GM20000 (cell line): ENCODE measurements around the gene FRMD4B.

Experiments used
- DNase-seq: peaks from one replicate; pipeline ENCODE4 v3.0.0; 2012; ENCODE audit warnings: low spot score
- CTCF ChIP-seq: IDR thresholded peaks from 2 replicates; pipeline ENCODE4 v1.5.1; 2012; ENCODE audit warnings: mild to moderate bottlenecking, control low read depth; ENCODE audit errors: extremely low read depth, missing control alignments

FRMD4B gene

DNA sequence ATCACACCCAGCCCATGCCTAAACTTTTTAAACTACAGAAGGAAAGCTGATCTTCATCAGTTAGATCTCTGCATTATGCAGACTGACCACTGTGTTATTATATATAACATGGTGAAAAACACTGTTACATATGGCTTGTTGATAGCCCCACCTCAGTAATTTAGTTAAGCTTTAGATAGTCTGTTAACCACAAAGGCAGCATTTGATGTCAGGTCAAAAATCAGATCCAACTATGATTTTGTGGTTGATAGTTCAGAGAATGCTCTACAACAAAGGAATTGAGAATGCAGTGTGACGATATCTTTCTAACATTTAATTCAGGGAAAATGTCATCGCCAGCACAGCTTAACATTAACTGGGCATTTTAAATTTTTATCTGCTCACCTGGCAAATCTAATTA is 225.8 kb downstream of the FRMD4B start:
- no peak for DNase-seq
- no peak for TF ChIP-seq CTCF

DNA sequence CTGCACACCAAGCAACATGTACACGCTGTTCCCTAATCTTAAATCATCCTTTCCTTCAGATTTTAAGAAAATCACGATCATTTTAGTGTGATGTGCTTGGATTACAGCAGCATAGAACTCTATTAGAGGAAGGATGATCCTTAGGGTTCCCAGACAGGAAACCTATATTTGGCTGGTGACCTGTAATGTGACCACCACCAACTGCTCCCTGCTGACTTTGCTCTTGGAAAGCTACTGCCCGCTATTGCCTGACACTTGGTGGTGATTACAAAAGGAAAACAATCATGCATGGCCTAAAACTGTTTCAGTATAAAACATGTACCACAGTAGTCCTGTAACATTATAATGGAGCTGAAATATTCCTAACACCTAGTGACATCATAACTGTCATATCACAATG is 236.3 kb downstream of the FRMD4B start:
- DNase-seq, result no peak
- TF ChIP-seq CTCF, result no peak

DNA sequence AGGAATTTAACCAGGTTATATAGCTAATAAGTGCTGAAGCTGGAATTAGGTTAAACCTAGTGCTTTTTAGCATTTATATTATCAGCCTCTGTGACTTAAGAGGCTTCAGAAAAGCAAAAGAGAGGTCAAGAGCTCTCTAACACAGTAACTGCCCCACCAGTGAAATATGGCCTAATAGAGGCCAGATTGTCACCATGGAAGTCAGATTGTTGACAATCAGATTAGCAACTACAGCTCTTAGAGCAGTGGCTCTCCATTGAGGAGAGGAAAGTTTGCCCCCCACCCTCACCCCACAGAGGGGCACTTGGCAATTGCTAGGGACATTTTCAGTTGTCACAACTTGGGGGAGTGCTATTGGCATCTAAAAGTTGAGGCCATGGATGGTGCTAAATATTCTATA is 240.2 kb downstream of the FRMD4B start:
- no peak for DNase-seq

DNA sequence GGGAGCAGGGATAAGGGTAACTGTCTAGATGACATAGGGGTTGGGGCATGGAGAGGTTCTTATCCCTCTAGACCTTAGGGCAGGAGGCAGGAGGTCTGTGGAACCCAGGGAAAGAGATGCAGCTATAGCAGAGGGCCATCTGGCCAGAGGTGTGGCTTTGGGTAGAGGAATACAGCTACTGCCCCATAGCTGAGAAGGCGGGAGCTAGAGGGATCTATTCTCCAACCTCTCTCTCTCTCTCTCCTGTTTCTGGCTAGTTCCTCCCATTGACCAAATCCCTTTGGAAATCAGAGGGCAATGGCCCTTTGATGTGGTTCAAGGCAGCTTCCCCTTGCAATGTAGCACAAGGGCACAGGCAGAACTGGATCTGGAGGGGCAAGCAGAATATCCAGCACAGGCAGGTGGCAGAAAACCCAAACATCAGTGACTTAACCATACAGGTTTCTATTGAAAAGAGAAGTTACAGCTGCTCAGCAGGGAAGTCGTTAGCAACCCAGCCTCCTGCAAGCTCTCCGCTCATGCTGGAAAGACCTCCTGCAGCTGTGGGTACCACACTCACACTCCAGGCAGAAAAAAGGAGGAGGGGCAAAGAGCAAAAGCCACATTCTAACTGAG is 241.2 kb downstream of the FRMD4B start:
- no peak for DNase-seq
- TF ChIP-seq CTCF, result no peak

More for the DNA sequence above, 240.2 kb downstream of the FRMD4B start:
- TF ChIP-seq CTCF, result no peak

GRCh38 chr3:69143612-69144011 is 242.3 kb downstream of the FRMD4B start:
- no peak for TF ChIP-seq CTCF
- no peak for DNase-seq

DNA sequence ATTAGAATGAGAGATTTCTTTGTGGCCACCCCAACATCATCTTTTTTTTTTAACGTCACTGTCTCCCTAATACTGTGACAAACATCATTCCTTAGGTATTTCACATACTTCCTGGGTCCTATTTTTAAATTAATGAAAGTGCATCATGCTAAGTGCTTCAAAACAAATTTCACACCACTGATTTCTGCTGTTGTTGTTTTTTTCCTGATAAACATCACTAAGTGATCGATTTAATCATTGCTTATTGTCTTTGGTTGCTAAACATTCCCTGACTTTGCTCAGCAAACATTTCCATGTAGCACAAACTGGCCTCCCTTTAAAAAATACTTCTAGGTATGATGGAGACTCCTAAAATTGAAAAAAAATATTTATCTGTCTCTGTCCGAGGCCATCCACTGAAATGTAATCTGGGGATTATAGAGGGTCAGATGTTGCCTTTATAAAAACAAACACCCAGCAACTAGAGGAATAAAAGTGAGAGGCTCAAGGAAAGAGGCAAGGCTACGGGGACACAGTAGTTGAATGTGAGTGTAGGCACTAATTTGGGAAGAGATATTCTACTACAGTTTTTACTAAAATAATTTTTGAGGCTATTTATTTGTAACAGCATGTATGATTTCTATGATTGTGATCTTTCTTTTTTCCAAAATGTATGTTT is 243.0 kb downstream of the FRMD4B start:
- TF ChIP-seq CTCF, result no peak
- no peak for DNase-seq

DNA sequence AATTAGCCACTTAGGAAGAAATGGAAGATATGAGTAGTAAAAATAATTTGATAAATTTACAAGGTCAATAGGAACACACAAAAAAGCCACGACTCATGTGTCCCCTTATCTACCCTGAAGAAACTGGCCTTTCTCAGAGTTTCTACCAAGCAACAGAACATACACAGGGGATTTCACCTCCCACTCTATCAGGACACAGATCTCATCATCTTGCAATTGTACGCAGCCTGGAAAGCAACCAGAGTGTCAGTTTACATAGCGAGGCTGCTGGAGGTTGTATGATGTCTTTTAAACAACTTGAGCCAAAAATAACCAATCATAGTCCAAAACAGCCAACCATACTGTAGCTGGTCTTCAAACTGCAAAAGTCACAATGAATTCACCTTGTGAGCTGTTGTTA is 243.8 kb downstream of the FRMD4B start:
- DNase-seq, result no peak
- no peak for TF ChIP-seq CTCF
